ENCODE data around the gene DNAL1.
"Not testable (repeated sequence)": the region's sequence is repeated elsewhere in the genome, so short reads cannot be mapped to it uniquely, and the experiment has no call there.

The DNAL1 gene

GRCh38 chr14:73695997-73696396 is 51.2 kb downstream of the DNAL1 start:
- no peak for TF ChIP-seq CTCF (conservative IDR thresholded peaks at IDR 0.05; ENCODE audit: low read depth, low read length)
- no peak for DNase-seq (ENCODE audit: low read depth)
- no peak overlapping the region for H3K4me3 ChIP-seq (ENCODE audit: low read depth, low read length)

DNA sequence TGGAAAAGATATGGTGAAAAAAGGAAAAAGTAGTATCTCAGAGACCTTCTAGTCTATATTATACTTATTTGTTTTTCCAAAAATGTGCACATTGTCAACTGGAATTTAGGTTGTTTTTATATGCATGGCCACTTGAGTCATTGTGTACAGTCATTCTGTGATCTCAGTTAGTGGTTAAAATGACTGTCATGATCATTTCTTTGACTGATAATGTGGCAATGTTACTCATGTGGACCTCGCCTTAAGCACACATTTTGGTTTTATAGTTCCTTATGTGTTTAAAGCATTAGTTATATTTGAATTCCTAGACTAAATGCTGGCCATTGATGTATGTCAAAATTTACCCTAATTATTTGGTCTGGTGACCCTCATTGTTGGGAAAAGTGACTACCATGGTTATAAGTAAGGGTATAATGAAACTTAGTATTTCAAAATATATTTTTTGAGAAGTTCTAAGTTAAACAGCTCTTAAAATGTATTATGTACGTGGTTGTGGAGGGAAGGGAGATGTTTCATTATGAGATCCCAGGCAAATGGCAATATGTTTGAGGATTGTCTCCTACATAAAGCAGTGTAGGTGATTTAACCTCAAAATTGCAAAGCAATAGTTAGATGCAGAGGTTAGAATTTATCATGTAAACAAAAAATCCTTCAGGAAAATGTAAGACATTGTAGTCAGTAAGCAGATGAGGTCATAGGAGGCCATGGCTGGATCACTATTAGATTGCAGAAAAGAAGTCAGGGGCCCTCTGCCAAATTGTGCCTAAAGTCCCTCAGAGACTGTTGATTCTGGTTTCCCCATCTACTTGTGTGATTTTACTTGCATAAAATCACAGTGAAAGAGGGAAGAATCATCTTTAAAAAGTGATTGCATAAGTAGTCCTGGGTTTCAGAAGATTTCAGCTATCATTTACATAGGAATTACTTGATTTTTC is 51.9 kb downstream of the DNAL1 start:
- no peak for TF ChIP-seq CTCF (conservative IDR thresholded peaks at IDR 0.05; ENCODE audit: low read depth, low read length)
- DNase-seq (ENCODE audit: low read depth): no peak
- H3K4me3 ChIP-seq (ENCODE audit: low read depth, low read length): no peak overlapping the region

DNA sequence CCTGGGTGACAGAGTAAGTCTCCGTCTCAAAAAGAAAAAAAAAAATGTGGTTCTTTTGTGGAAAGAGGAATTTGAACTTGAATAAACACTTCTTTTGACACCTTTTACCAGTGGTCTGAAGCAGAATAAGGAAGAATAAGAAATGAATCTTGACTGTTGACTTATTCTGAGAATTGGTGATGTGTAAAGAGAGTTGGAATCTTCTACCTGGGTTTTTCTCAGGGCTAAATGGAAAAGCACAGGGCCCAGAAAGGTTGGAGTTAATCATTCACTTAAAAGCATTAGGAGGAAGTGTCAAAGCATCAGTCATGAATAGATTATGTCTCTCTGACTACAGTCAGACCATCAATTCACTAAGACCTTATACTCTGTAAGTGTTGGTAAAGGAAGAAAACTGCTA is 55.5 kb downstream of the DNAL1 start:
- H3K4me3 ChIP-seq (ENCODE audit: low read depth, low read length): no peak overlapping the region
- TF ChIP-seq CTCF (conservative IDR thresholded peaks at IDR 0.05; ENCODE audit: low read depth, low read length): no peak
- no peak for DNase-seq (ENCODE audit: low read depth)

DNA sequence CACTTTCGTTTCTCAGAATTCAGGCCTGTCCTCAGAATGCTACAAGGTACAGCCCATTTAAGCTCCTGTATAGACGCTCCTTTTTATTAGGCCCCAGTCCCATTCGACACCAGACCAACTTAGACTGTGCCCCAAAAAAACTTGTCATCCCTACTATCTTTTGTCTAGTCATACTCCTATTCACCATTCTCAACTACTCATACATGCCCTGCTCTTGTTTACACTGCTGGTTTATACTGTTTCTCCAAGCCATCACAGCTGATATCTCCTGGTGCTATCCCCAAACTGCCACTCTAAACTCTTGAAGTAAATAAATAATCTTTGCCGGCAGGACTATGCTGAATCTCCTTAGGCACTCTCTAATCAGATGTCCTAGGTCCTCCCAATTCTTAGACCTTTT is 63.3 kb downstream of the DNAL1 start:
- DNase-seq (ENCODE audit: low read depth); H3K4me3 ChIP-seq (ENCODE audit: low read depth, low read length): not testable (repeated sequence)

DNA sequence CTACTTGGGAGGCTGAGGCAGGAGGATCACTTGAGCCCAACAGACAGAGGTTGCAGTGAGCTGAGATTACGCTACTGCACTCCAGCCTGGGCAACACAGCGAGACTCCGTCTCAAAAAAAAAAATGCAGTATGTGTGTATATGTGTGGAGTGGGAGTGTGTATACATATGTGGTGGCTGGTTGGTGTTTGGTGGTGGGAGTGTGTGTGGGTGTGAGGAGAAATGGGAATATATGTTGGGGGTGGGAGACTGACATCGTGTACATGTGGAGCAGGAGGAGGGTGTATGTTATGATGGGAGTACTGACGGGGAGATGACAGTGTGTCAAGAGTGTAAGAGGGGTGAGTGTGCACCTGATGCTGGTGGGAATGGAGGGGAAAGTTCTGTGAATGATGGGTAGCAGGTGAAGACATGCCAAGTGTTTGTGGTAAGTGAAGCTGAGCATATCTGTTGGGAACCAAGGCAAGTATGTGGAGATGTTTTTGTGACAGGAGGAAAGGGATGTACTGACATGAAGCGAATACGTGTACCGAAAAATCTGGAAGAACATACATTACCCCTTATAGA is 65.2 kb downstream of the DNAL1 start:
- TF ChIP-seq CTCF (conservative IDR thresholded peaks at IDR 0.05; ENCODE audit: low read depth, low read length): no peak

GRCh38 chr14:73710737-73711136 is 66.0 kb downstream of the DNAL1 start:
- no peak for DNase-seq (ENCODE audit: low read depth)
- TF ChIP-seq CTCF (conservative IDR thresholded peaks at IDR 0.05; ENCODE audit: low read depth, low read length): no peak
- H3K4me3 ChIP-seq (ENCODE audit: low read depth, low read length): no peak overlapping the region

More for the DNA sequence above, 65.2 kb downstream of the DNAL1 start:
- no peak overlapping the region for H3K4me3 ChIP-seq (ENCODE audit: low read depth, low read length)
- no peak for DNase-seq (ENCODE audit: low read depth)

DNA sequence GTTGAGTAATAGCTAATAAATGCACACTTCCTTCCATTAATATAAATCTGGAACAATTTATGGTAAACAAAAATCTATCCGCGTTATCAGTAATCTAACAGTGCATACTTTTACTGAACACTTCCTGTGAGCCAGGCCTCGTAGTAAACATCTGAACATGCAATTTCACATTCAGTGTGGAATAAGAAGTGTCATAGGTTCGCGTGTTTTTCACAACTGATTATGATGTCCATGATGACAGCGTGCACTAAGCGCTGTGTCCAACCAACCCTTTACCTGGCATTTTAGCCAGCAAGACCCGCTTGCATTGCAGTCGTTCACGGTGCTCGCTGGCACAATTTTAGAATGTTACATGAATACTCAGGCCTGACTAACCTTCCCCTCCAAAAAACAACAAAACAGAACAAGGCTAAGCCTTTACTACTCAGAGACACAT is 67.3 kb downstream of the DNAL1 start:
- no peak for DNase-seq (ENCODE audit: low read depth)
- TF ChIP-seq CTCF (conservative IDR thresholded peaks at IDR 0.05; ENCODE audit: low read depth, low read length): no peak

More for the DNA sequence above, 67.3 kb downstream of the DNAL1 start:
- peak overlapping the region; percentile 87 for H3K4me3 ChIP-seq (ENCODE audit: low read depth, low read length)
